Nephron (organoid): ENCODE measurements around the gene SEMA5B.

Experiments
- H3K27ac Mint-ChIP-seq, 3 experiments: 2 replicates each; pipeline ENCODE4 v1.8.0; 2020; ENCODE audit warnings: mixed read lengths in 3 of 3, mild to moderate bottlenecking in 2 of 3, moderate library complexity in 1 of 3
- H3K27me3 Mint-ChIP-seq: 2 replicates; pipeline ENCODE4 v1.8.0; 2021; ENCODE audit warnings: low read depth, mild to moderate bottlenecking, moderate library complexity, mixed read lengths
- H3K36me3 Mint-ChIP-seq: 2 replicates; pipeline ENCODE4 v1.8.0; 2020; ENCODE audit warnings: low read depth, mixed read lengths
- H3K4me1 Mint-ChIP-seq: 2 replicates; pipeline ENCODE4 v1.8.0; 2020; ENCODE audit warnings: mixed read lengths
- H3K4me3 Mint-ChIP-seq, 3 experiments: 2 replicates each; pipeline ENCODE4 v1.8.0; 2020; ENCODE audit warnings: mild to moderate bottlenecking in 3 of 3, mixed read lengths in 3 of 3, moderate library complexity in 2 of 3
- H3K9me3 Mint-ChIP-seq: 2 replicates; pipeline ENCODE4 v1.8.0; 2020; ENCODE audit warnings: mixed read lengths
- TF ChIP-seq, protein P1 (sequence below), 3 experiments: fragments of 200-600 bp; sonication (generic); IDR thresholded peaks; one replicate each; pipeline ENCODE4 v1.5.0; 2021; ENCODE audit warnings: antibody characterized with exemption in 3 of 3; ENCODE audit not compliant: unreplicated experiment in 3 of 3

The SEMA5B gene

DNA sequence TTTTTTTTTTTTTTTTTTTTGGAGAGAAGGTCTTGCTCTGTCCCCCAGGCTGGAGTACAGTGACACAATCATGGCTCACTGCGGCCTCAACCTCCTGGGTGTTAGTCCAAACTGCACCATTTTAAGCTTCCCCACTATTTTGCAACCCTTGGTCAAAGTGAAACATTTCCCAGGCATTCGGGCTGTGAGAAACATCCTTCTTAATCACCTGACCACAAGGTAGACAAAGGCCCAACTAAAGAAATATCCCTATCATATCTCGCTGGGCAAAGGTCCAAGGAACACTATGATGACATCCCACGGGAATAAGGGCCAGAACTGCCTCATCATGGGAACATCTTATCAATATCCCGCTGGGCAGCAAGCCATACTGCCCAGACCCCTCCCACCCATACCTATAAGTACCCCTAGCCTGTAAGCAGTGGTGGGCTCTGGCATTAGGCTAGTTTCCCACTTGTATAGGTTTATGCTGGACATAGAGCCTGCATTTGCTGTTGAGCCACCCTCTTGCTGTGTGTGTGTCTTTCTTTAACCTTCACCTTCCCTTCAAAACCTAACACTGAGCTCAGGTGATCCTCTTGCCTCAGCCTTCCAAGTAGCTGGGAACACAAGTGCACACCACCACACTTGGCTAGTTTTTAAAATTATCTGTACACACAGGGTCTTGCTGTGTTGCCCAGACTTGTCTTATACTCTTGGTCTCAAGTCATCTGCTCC is 95.2 kb downstream of the SEMA5B start:
- no peaks in the 10 kb centered on the region for H3K9me3 Mint-ChIP-seq
- no peak overlapping the region for H3K27ac Mint-ChIP-seq
- H3K4me3 Mint-ChIP-seq, result no peak overlapping the region

DNA sequence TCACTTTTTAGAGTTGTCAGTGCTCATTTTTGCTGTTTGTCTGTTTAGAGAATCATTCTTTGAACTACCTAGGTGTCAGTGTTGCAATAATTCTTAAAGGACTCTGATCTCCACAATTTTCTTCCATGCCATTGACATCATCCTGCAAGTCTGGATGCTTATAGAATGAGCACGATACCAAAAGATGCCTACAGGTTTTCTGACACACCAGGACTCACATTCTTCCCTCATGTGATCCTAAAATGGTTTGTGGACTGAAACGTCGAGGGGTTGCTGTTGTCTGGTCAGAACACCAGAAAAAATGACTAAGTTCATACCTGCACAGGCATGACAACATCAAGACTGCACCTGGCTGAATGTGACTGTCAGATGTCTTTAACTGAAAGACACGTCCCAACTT is 95.9 kb downstream of the SEMA5B start:
- H3K36me3 Mint-ChIP-seq, result peaks cover 3% of the 10 kb centered on the region
- TF ChIP-seq, protein P1, sequence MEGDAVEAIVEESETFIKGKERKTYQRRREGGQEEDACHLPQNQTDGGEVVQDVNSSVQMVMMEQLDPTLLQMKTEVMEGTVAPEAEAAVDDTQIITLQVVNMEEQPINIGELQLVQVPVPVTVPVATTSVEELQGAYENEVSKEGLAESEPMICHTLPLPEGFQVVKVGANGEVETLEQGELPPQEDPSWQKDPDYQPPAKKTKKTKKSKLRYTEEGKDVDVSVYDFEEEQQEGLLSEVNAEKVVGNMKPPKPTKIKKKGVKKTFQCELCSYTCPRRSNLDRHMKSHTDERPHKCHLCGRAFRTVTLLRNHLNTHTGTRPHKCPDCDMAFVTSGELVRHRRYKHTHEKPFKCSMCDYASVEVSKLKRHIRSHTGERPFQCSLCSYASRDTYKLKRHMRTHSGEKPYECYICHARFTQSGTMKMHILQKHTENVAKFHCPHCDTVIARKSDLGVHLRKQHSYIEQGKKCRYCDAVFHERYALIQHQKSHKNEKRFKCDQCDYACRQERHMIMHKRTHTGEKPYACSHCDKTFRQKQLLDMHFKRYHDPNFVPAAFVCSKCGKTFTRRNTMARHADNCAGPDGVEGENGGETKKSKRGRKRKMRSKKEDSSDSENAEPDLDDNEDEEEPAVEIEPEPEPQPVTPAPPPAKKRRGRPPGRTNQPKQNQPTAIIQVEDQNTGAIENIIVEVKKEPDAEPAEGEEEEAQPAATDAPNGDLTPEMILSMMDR (IDR thresholded peaks at IDR 0.05; ENCODE audit: unreplicated experiment in 3 of 3), result no peak
- H3K27me3 Mint-ChIP-seq, result peaks cover 4% of the 10 kb centered on the region
- peaks cover 23% of the 10 kb centered on the region for H3K4me1 Mint-ChIP-seq
- no peak overlapping the region for H3K27ac Mint-ChIP-seq
- no peaks in the 10 kb centered on the region for H3K9me3 Mint-ChIP-seq
- no peak overlapping the region for H3K4me3 Mint-ChIP-seq

More for the DNA sequence above, 95.2 kb downstream of the SEMA5B start:
- peaks cover 3% of the 10 kb centered on the region for H3K36me3 Mint-ChIP-seq
- H3K4me1 Mint-ChIP-seq, result peaks cover 26% of the 10 kb centered on the region
- H3K27me3 Mint-ChIP-seq, result peaks cover 3% of the 10 kb centered on the region
- TF ChIP-seq, protein P1 (IDR thresholded peaks at IDR 0.05; ENCODE audit: unreplicated experiment in 3 of 3), result no peak

DNA sequence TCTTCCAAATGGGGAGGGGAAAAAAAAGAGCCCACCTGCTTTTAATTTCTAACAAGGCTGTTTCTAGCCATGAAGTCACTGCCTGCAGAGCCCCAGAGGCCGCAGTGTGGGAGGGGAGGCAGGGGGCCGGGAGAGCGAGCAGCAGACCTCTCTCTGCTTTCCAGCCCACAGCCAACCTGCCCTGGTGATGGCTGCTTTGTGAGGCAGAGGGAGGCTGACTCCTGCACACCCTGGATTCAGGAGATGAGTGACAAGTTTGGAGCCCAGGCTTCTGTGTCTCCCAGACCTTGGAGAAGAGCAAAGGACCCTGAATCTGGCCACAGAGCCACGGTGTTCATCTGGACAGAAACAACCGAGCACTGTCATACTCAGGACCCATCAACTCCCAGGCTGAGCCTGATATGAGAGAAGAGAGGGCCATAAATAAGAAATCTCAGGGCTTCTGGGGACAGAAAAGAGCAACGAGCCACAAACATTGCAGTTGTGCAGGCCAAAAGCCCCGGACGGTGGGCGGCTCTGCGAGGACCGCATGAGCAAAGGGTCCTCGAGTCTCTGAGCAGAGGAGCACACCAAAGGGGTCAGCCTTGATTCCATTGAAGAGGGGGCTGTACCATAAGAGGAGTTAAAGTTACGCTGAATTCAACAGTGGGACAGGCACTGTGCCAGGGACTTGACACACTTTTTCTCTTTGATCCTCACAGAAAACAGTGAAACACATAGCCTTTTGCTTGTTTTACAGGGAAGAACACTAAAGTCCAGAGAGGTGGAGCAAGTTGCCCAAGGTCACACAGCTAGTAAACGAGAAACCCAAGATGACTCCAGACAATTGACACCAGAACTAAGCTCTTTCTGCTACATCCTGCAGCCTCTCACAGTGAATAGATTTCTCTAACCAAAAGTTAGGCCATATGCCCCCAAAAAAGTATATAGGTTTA is 97.2 kb downstream of the SEMA5B start:
- no peaks in the 10 kb centered on the region for H3K9me3 Mint-ChIP-seq
- TF ChIP-seq, protein P1 (IDR thresholded peaks at IDR 0.05; ENCODE audit: unreplicated experiment in 3 of 3), result no peak
- H3K4me1 Mint-ChIP-seq, result peaks cover 16% of the 10 kb centered on the region
- H3K27ac Mint-ChIP-seq, result peak overlapping the region; percentile 47 to 87 (median 77)
- peaks cover 11% of the 10 kb centered on the region for H3K27me3 Mint-ChIP-seq
- H3K4me3 Mint-ChIP-seq, result no peak overlapping the region
- H3K36me3 Mint-ChIP-seq, result no peaks in the 10 kb centered on the region

DNA sequence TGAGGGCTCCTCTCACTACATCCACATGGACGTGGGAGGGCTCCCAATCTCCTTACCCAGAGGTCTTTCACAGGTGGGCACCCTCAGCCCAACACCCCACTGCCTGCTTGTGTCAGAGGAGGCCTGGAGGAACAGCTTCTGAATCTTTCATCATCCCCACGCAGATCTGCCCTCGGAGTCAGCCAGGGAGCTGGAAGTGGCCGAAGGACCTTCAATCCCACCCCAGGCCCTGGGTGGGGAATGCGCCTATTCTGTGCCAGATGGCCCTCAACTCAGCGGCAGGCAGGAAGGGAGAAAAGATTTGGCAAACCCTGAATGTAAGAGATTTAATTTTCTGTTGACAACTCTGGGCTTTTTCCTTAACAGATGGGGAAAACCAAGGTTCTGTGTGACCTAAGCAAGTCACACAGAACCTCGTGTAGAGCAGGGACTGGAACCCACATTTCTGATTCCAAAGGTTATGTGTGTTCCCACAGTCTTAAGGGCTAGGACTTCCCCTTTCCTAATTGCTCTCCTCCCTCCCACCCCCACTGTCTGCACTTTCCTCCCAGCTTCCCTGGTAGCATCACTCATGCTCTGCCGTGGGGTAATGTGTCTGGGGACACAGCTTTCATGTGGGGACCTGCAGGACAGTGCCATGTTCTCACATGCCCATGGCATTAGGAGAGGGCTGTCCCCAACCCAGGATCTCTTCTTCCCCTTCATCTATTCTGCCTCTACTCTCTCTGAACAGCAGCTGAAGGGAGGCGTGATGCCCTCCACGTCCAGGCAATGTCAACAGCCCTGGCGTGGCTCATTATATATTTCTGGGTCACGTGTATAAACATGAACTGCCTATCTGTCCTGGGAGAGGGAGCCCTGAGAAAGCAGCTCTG is 98.1 kb downstream of the SEMA5B start:
- Mint-ChIP-seq H3K36me3 (no peaks in the 10 kb centered on the region), H3K27me3 (peaks cover 11% of the 10 kb centered on the region), H3K9me3 (no peaks in the 10 kb centered on the region), H3K4me1 (peaks cover 16% of the 10 kb centered on the region), H3K4me3 (no peak overlapping the region), H3K27ac (peak overlapping the region; percentile 47 to 87 (median 77))
- TF ChIP-seq, protein P1 (IDR thresholded peaks at IDR 0.05; ENCODE audit: unreplicated experiment in 3 of 3), result no peak

DNA sequence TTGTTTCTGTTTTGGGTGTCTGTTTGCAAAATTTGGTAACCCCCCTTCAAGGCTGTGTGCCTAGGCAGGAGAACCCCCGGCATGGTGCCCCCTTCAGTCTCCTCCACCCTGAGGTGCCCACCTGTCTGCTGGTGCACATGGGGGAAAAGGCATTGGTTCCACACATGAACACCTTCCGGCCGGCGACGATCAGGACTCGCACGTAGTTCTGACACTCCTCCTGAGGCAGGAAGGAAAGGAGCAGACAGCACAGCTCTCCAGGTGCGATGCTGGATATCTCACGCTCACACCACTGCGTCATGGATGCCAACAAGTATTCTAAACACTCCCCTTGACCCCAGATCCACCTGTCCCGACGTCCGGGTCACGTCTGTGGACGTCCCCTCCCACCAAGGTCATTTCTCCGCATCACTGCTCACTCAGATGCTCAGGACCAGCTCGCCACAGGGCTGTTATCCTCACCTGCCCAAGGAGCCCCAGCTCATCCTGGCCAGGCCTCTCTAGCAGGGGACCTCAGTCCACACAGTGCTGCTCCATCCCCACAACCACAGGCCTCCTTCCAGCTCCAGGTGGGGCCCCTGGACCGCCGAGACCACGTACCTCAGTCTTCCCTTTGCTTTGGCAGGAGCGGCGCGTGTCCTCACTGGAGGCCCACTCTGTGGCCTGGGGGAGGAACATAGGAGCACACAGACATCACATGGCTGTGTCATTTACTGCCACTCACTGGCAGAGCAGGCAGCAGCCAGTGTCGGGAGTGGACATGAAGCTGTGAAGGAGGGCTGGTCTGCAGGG is 99.0 kb downstream of the SEMA5B start:
- Mint-ChIP-seq H3K36me3 (no peaks in the 10 kb centered on the region), H3K4me3 (no peak overlapping the region), H3K4me1 (peaks cover 16% of the 10 kb centered on the region), H3K27me3 (peaks cover 11% of the 10 kb centered on the region), H3K9me3 (no peaks in the 10 kb centered on the region), H3K27ac (peak overlapping the region in 1 of 3 experiments; percentile 57)
- TF ChIP-seq, protein P1 (IDR thresholded peaks at IDR 0.05; ENCODE audit: unreplicated experiment in 3 of 3), result no peak
